WTC11 (cell line): ENCODE measurements around the gene NR2F1.

Experiments
- AFF4 ChIP-seq: sonication (generic); formaldehyde crosslinking; IDR thresholded peaks from 2 replicates; pipeline ENCODE4 v1.8.1; 2023; ENCODE audit warnings: mild to moderate bottlenecking, missing genetic modification reagents, borderline replicate concordance
- ATF3 ChIP-seq: sonication (generic); formaldehyde crosslinking; conservative IDR thresholded peaks from 2 replicates; pipeline ENCODE4 v1.8.1; 2022; ENCODE audit warnings: mild to moderate bottlenecking, missing genetic modification reagents
- CBFB ChIP-seq: sonication (generic); formaldehyde crosslinking; IDR thresholded peaks from 2 replicates; pipeline ENCODE4 v1.8.1; 2022; ENCODE audit warnings: mild to moderate bottlenecking, low read depth, missing genetic modification reagents
- CREB1 ChIP-seq: sonication (generic); formaldehyde crosslinking; IDR thresholded peaks from 2 replicates; pipeline ENCODE4 v1.8.0; 2023; ENCODE audit warnings: mild to moderate bottlenecking, missing genetic modification reagents
- CTCF ChIP-seq: fragments of 200-600 bp; IDR thresholded peaks from 2 replicates; pipeline ENCODE4 v1.8.0; 2022; ENCODE audit warnings: antibody characterized with exemption
- E2F1 ChIP-seq: sonication (generic); formaldehyde crosslinking; IDR thresholded peaks from 2 replicates; pipeline ENCODE4 v1.8.0; 2022; ENCODE audit warnings: mild to moderate bottlenecking, missing genetic modification reagents
- E2F5 ChIP-seq: sonication (generic); formaldehyde crosslinking; IDR thresholded peaks from 2 replicates; pipeline ENCODE4 v1.8.1; 2022; ENCODE audit warnings: mild to moderate bottlenecking, moderate library complexity, missing genetic modification reagents
- ERG ChIP-seq: fragments of 250-450 bp; sonication (Bioruptor Pico); IDR thresholded peaks from 2 replicates; pipeline ENCODE4 v1.8.0; 2021; ENCODE audit warnings: mild to moderate bottlenecking
- IRF1 ChIP-seq: sonication (generic); formaldehyde crosslinking; IDR thresholded peaks from 2 replicates; pipeline ENCODE4 v1.8.0; 2023; ENCODE audit warnings: missing genetic modification reagents
- MAX ChIP-seq: sonication (generic); formaldehyde crosslinking; IDR thresholded peaks from 2 replicates; pipeline ENCODE4 v1.8.0; 2022; ENCODE audit warnings: mild to moderate bottlenecking, missing genetic modification reagents
- NR3C1 ChIP-seq: sonication (generic); formaldehyde crosslinking; conservative IDR thresholded peaks from 2 replicates; pipeline ENCODE4 v1.8.1; 2023; ENCODE audit warnings: low read depth, mild to moderate bottlenecking, missing genetic modification reagents
- ZNF671 ChIP-seq: fragments of 250-450 bp; sonication (Bioruptor Pico); IDR thresholded peaks from 2 replicates; pipeline ENCODE4 v1.8.0; 2021; ENCODE audit warnings: mild to moderate bottlenecking

GRCh38 chr5:93610581-93611272 lies 27.7 kb downstream of the NR2F1 start:
- TF ChIP-seq ERG (CRISPR knock-in tag) = no peak
- no peak for TF ChIP-seq ATF3 (CRISPR knock-in tag)
- no peak for TF ChIP-seq CTCF
- TF ChIP-seq MAX = no peak
- no peak for TF ChIP-seq CREB1 (CRISPR knock-in tag)
- TF ChIP-seq CBFB (CRISPR knock-in tag) = no peak
- TF ChIP-seq AFF4 = no peak
- TF ChIP-seq E2F5 (CRISPR knock-in tag) = no peak
- TF ChIP-seq NR3C1 = no peak
- TF ChIP-seq IRF1 (CRISPR knock-in tag) = no peak
- TF ChIP-seq ZNF671 (CRISPR knock-in tag) = no peak
- TF ChIP-seq E2F1 (CRISPR knock-in tag) = no peak
